AG04450 (cell line): ENCODE results near the gene ECHDC3. TPM values are rescaled to one million over a fixed set of nuclear protein-coding genes. Genes with fewer than 3 reads are reported as not detected.

Source experiments
- CTCF ChIA-PET: fragments of 300-600, 350-600 bp; formaldehyde crosslinking; extraction: SDS; loops from one replicate; lab custom pipeline; 2022; ENCODE audit warnings: antibody characterized with exemption, inconsistent platforms; lab: Charles Lee
- POLR2A ChIA-PET: fragments of 350-600 bp; formaldehyde crosslinking; extraction: SDS; loops from one replicate; lab custom pipeline; 2021; ENCODE audit warnings: antibody characterized with exemption, inconsistent platforms; lab: Yijun Ruan, JAX
- DNase-seq: peaks from one replicate; pipeline ENCODE4 v3.0.0-alpha.2; 2011; ENCODE audit warnings: low read depth, low spot score
- H3K27ac ChIP-seq: one replicate; pipeline ENCODE4 v1.5.1; 2012; ENCODE audit warnings: low read depth, low read length, control low read depth
- H3K27me3 ChIP-seq: one replicate; pipeline ENCODE4 v1.6.0; 2012; ENCODE audit warnings: low read length; ENCODE audit not compliant: control insufficient read depth, insufficient read depth
- H3K4me3 ChIP-seq: 2 replicates; pipeline ENCODE4 v1.5.1; 2011; ENCODE audit warnings: mild to moderate bottlenecking, low read depth, low read length, control low read depth
- H3K9me3 ChIP-seq: 2 replicates; pipeline ENCODE4 v1.5.1; 2012; ENCODE audit warnings: low read length; ENCODE audit not compliant: control insufficient read depth, insufficient read depth
- CTCF ChIP-seq: IDR thresholded peaks from 2 replicates; pipeline ENCODE4 v1.5.1; 2011; ENCODE audit warnings: low read depth, low read length, control low read depth, inconsistent platforms
- polyA plus RNA-seq: library from polyadenylated mRNA; depleted of rRNA; stranded (reverse); fragments of >200 nt; gene quantifications from 2 replicates; pipeline ENCODE4 v1.2.3, GENCODE V29; 2011

Gene ECHDC3
- polyA plus RNA-seq, 1 experiment: 1.3 TPM

- Histone ChIP-seq H3K9me3 (no peaks in the 10 kb centered on the region), H3K27me3 (no peaks in the 10 kb centered on the region), H3K4me3 (no peak overlapping the region), H3K27ac (no peak overlapping the region)
- POLR2A ChIA-PET: no interaction called here
- DNase-seq: no peak
- TF ChIP-seq CTCF: no peak
- CTCF ChIA-PET: interaction anchor here (0.6 kb wide), 1 partner anchor 31 kb away, joined by 3 read pairs; no protein-coding TSS in a partner anchor
Observed at GRCh38 chr10:11787846-11788245, 45.7 kb downstream of the ECHDC3 start.

- no peak for DNase-seq
- no peak for TF ChIP-seq CTCF
- CTCF ChIA-PET: interaction anchor here (1.0 to 2.7 kb wide), 2 partner anchors 31 to 197 kb away, joined by 4 to 14 read pairs; no protein-coding TSS in a partner anchor
- Histone ChIP-seq H3K9me3 (no peaks in the 10 kb centered on the region), H3K27ac (no peak overlapping the region), H3K4me3 (no peak overlapping the region), H3K27me3 (no peaks in the 10 kb centered on the region)
- POLR2A ChIA-PET: interaction anchor here (0.6 kb wide), 1 partner anchor 10 kb away, joined by 3 read pairs; no protein-coding TSS in a partner anchor
Observed at GRCh38 chr10:11789306-11789705, 47.1 kb downstream of the ECHDC3 start.

DNA sequence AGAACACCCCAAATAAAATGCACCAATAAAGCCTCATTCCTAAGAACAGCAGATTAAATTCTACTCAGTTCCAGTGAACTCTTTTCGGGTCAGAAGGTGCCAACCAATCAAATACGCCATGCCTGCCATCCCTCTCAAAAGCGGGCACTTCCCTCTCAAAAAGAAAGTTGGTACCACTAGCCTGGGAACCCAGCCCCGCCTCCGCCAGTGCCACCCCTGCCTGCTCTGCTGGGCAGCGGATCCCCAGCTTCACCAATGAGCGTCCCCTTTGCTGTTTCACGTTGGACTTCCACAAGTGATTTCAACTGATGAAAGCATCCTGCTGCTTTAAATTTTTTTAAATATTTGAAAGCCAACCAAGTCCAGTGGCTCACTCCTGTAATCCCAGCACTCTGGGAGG, 47.8 kb downstream of the ECHDC3 start:
- DNase-seq: no peak
- CTCF ChIA-PET: interaction anchor here (1.0 to 2.7 kb wide), 3 partner anchors 8 to 197 kb away, joined by 3 to 14 read pairs (median 4); no protein-coding TSS in a partner anchor
- H3K27me3 ChIP-seq: no peaks in the 10 kb centered on the region
- H3K9me3 ChIP-seq: no peaks in the 10 kb centered on the region
- no peak overlapping the region for H3K27ac ChIP-seq
- TF ChIP-seq CTCF: no peak
- no peak overlapping the region for H3K4me3 ChIP-seq
- POLR2A ChIA-PET: interaction anchor here (0.6 kb wide), 1 partner anchor 9 kb away, joined by 3 read pairs; no protein-coding TSS in a partner anchor

DNA sequence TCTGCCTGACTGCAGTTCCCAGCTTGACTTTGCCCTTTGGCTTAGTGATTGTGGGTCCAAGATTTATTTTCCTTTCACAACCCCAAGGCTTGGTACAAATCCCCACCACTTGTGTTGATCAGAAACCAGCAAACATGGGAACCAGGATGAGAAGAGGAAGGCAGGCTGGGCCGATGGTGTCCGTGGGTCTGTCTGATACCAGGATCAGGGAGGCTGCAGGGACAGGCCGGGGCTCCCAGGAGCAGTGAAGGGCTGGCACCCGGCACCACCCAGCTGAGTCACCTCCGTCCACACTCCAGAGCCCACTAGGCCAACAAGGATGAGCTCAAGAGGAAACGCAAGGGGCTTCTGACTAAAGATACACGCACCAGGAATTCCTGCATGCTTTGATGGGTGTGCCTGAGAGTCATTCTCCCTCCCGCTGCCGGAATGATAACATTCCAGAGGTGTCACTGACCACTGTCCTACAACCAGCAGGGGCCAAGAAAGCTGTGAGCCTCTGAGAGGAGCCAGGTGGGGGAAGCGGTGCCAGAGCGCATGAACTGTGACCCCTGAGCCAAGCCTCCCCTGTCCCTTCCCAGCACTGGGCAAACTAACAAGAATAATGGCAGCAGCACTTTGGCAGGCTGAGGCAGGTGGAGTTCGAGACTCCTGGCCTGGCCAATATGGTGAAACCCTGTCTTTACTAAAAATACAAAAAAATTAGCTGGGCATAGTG, 51.7 kb downstream of the ECHDC3 start:
- Histone ChIP-seq H3K27ac (no peak overlapping the region), H3K4me3 (no peak overlapping the region), H3K9me3 (peaks cover 3% of the 10 kb centered on the region; the same call in 1 of the 2 replicates), H3K27me3 (no peaks in the 10 kb centered on the region)
- CTCF ChIA-PET: interaction anchor here (1.3 to 3.3 kb wide), 4 partner anchors 11 to 193 kb away, joined by 3 to 15 read pairs (median 14); no protein-coding TSS in a partner anchor
- POLR2A ChIA-PET: interaction anchor here (0.7 kb wide), 1 partner anchor 188 kb away, joined by 4 read pairs; no protein-coding TSS in a partner anchor
- no peak for TF ChIP-seq CTCF
- no peak for DNase-seq

DNA sequence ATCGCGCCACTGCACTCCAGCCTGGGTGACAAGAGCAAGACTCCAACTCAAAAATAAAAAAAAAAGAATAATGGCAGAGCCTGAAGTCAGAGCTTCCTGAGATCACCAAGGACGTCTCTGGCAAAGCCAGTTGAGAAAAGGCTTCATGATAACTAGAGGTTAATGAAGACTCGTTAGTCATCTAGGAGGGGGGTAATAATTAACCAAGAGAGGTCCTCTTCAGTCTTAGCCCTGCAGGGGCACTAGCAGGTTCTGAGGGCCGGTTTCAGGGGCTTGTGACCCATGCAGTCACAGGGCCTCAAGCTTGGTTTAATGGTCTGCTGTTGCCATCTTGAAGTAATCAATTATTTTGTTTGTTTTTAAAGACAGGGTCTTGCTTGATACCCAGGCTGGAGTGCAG, 52.4 kb downstream of the ECHDC3 start:
- POLR2A ChIA-PET: no interaction called here
- CTCF ChIA-PET: interaction anchor here (1.3 to 3.3 kb wide), 4 partner anchors 12 to 192 kb away, joined by 3 to 15 read pairs (median 14); no protein-coding TSS in a partner anchor

More for the DNA sequence above, 52.4 kb downstream of the ECHDC3 start:
- no peaks in the 10 kb centered on the region for H3K27me3 ChIP-seq
- H3K27ac ChIP-seq: no peak overlapping the region
- DNase-seq: no peak
- H3K4me3 ChIP-seq: no peak overlapping the region
- H3K9me3 ChIP-seq: peaks cover 3% of the 10 kb centered on the region; the same call in 1 of the 2 replicates
- TF ChIP-seq CTCF: no peak
